ENCODE results near the gene OR2B2. TPM values are rescaled to one million over a fixed set of nuclear protein-coding genes. Genes with fewer than 3 reads are reported as not detected.
"Not testable (repeated sequence)": the region's sequence is repeated elsewhere in the genome, so short reads cannot be mapped to it uniquely, and the experiment has no call there.

Gene OR2B2
- not detected for total RNA-seq
- polyA plus RNA-seq = not detected

- no peaks in the 10 kb centered on the region for H3K36me3 Mint-ChIP-seq
- Histone ChIP-seq H3K4me3 (ENCODE audit: low read depth, low read length) (no peak within 1 kb of the TSS), H3K27me3 (ENCODE audit: control insufficient read depth, insufficient read depth, low read length) (peaks cover 10% of the 10 kb centered on the region), H3K4me1 (ENCODE audit: control insufficient read depth, insufficient read depth, low read length, poor library complexity, severe bottlenecking) (no peaks in the 10 kb centered on the region), H3K36me3 (ENCODE audit: control insufficient read depth, insufficient read depth, low read length) (no peaks in the 10 kb centered on the region), H3K27ac (ENCODE audit: insufficient read depth, low read length, poor library complexity, severe bottlenecking) (no peak within 1 kb of the TSS), H3K9me3 (ENCODE audit: control insufficient read depth in 2 of 2, low read length in 2 of 2) (no peaks in the 10 kb centered on the region)
- ATAC-seq (ENCODE audit: low read depth in 2 of 2) (no peak), DNase-seq (no peak)
- no peaks in the 10 kb centered on the region for H3K4me1 Mint-ChIP-seq
- H3K4me3 Mint-ChIP-seq = no peak within 1 kb of the TSS
- peaks cover 0 to 2% (median 0%) of the 10 kb centered on the region in 7 donors for H3K9me3 Mint-ChIP-seq
- H3K27ac Mint-ChIP-seq = peak within 1 kb of the TSS in 1 of 3 donors; percentile 3
- peaks cover 48% of the 10 kb centered on the region for H3K27me3 Mint-ChIP-seq
These were observed at the start of gene OR2B2 for GRCh38 chr6:27911956-27912446. Gene OR2B2 (minus strand): TSS chr6:27912396. CDS start chr6:27912319, 77 bp downstream.

- H3K36me3 ChIP-seq (ENCODE audit: control insufficient read depth, insufficient read depth, low read length) = no peaks in the 10 kb centered on the region
These were observed 45.3 kb upstream of the OR2B2 start for GRCh38 chr6:27957516-27957915.

GRCh38 chr6:27956941-27957340 is 44.7 kb upstream of the OR2B2 start, which contains the start of gene OR2B6:
Gene OR2B6 (plus strand): TSS chr6:27957241. CDS start chr6:27957241, 0 bp downstream.
- Mint-ChIP-seq H3K4me1 (no peaks in the 10 kb centered on the region), H3K9me3 (no peaks in the 10 kb centered on the region), H3K36me3 (no peaks in the 10 kb centered on the region), H3K27me3 (peaks cover 50% of the 10 kb centered on the region), H3K4me3 (no peak within 1 kb of the TSS), H3K27ac (no peak within 1 kb of the TSS)
- H3K27ac ChIP-seq (ENCODE audit: insufficient read depth, low read length, poor library complexity, severe bottlenecking) = no peak within 1 kb of the TSS
- no peaks in the 10 kb centered on the region for H3K9me3 ChIP-seq (ENCODE audit: control insufficient read depth in 2 of 2, low read length in 2 of 2)
- peaks cover 25% of the 10 kb centered on the region for H3K27me3 ChIP-seq (ENCODE audit: control insufficient read depth, insufficient read depth, low read length)
- ATAC-seq (ENCODE audit: low read depth in 2 of 2) (no peak), DNase-seq (no peak)
- H3K4me3 ChIP-seq (ENCODE audit: low read depth, low read length) = no peak within 1 kb of the TSS
- H3K36me3 ChIP-seq (ENCODE audit: control insufficient read depth, insufficient read depth, low read length) = no peaks in the 10 kb centered on the region
- H3K4me1 ChIP-seq (ENCODE audit: control insufficient read depth, insufficient read depth, low read length, poor library complexity, severe bottlenecking) = no peaks in the 10 kb centered on the region

More at GRCh38 chr6:27957516-27957915, 45.3 kb upstream of the OR2B2 start:
- Mint-ChIP-seq H3K27ac (no peak overlapping the region), H3K36me3 (no peaks in the 10 kb centered on the region), H3K9me3 (no peaks in the 10 kb centered on the region), H3K27me3 (peaks cover 50% of the 10 kb centered on the region), H3K4me1 (no peaks in the 10 kb centered on the region), H3K4me3 (no peak overlapping the region)
- Histone ChIP-seq H3K27me3 (ENCODE audit: control insufficient read depth, insufficient read depth, low read length) (peaks cover 21% of the 10 kb centered on the region), H3K9me3 (ENCODE audit: control insufficient read depth in 2 of 2, low read length in 2 of 2) (no peaks in the 10 kb centered on the region), H3K4me1 (ENCODE audit: control insufficient read depth, insufficient read depth, low read length, poor library complexity, severe bottlenecking) (no peaks in the 10 kb centered on the region), H3K27ac (ENCODE audit: insufficient read depth, low read length, poor library complexity, severe bottlenecking) (no peak overlapping the region), H3K4me3 (ENCODE audit: low read depth, low read length) (no peak overlapping the region)
- no peak for DNase-seq
- no peak for ATAC-seq (ENCODE audit: low read depth in 2 of 2)

- peaks cover 0 to 2% of the 10 kb centered on the region in 2 experiments for H3K9me3 ChIP-seq (ENCODE audit: control insufficient read depth in 2 of 2, low read length in 2 of 2)
- no peaks in the 10 kb centered on the region for H3K36me3 ChIP-seq (ENCODE audit: control insufficient read depth, insufficient read depth, low read length)
- Mint-ChIP-seq H3K36me3 (no peaks in the 10 kb centered on the region), H3K27me3 (peaks cover 63% of the 10 kb centered on the region), H3K27ac (no peak overlapping the region), H3K4me1 (no peaks in the 10 kb centered on the region), H3K9me3 (peaks cover 0 to 11% (median 3%) of the 10 kb centered on the region in 7 donors), H3K4me3 (no peak overlapping the region)
- H3K4me3 ChIP-seq (ENCODE audit: low read depth, low read length) = no peak overlapping the region
- peaks cover 36% of the 10 kb centered on the region for H3K27me3 ChIP-seq (ENCODE audit: control insufficient read depth, insufficient read depth, low read length)
- H3K4me1 ChIP-seq (ENCODE audit: control insufficient read depth, insufficient read depth, low read length, poor library complexity, severe bottlenecking) = no peaks in the 10 kb centered on the region
- no peak overlapping the region for H3K27ac ChIP-seq (ENCODE audit: insufficient read depth, low read length, poor library complexity, severe bottlenecking)
- ATAC-seq (ENCODE audit: low read depth in 2 of 2) (no peak), DNase-seq (no peak)
These were observed 38.8 kb upstream of the OR2B2 start for GRCh38 chr6:27951040-27951439.

GRCh38 chr6:27948237-27948636 is 36.0 kb upstream of the OR2B2 start:
- peaks cover 42% of the 10 kb centered on the region for H3K27me3 Mint-ChIP-seq
- no peaks in the 10 kb centered on the region for H3K36me3 Mint-ChIP-seq
- H3K4me3 ChIP-seq (ENCODE audit: low read depth, low read length) = no peak overlapping the region
- no peak overlapping the region for H3K27ac ChIP-seq (ENCODE audit: insufficient read depth, low read length, poor library complexity, severe bottlenecking)
- H3K36me3 ChIP-seq (ENCODE audit: control insufficient read depth, insufficient read depth, low read length) = no peaks in the 10 kb centered on the region
- ATAC-seq (ENCODE audit: low read depth in 2 of 2) (no peak), DNase-seq (no peak)
- H3K4me3 Mint-ChIP-seq = no peak overlapping the region
- H3K27ac Mint-ChIP-seq = no peak overlapping the region
- H3K4me1 ChIP-seq (ENCODE audit: control insufficient read depth, insufficient read depth, low read length, poor library complexity, severe bottlenecking) = no peaks in the 10 kb centered on the region
- H3K27me3 ChIP-seq (ENCODE audit: control insufficient read depth, insufficient read depth, low read length) = peaks cover 26% of the 10 kb centered on the region
- peaks cover 0 to 11% (median 3%) of the 10 kb centered on the region in 7 donors for H3K9me3 Mint-ChIP-seq
- peaks cover 0 to 2% of the 10 kb centered on the region in 2 experiments for H3K9me3 ChIP-seq (ENCODE audit: control insufficient read depth in 2 of 2, low read length in 2 of 2)
- no peaks in the 10 kb centered on the region for H3K4me1 Mint-ChIP-seq

- not testable (repeated sequence) for H3K27ac ChIP-seq (ENCODE audit: insufficient read depth, low read length, poor library complexity, severe bottlenecking); H3K4me3 Mint-ChIP-seq; DNase-seq; H3K4me1 ChIP-seq (ENCODE audit: control insufficient read depth, insufficient read depth, low read length, poor library complexity, severe bottlenecking); H3K4me3 ChIP-seq (ENCODE audit: low read depth, low read length); ATAC-seq (ENCODE audit: low read depth in 2 of 2); H3K4me1 Mint-ChIP-seq; H3K9me3 Mint-ChIP-seq; H3K36me3 Mint-ChIP-seq; H3K9me3 ChIP-seq (ENCODE audit: control insufficient read depth in 2 of 2, low read length in 2 of 2); H3K36me3 ChIP-seq (ENCODE audit: control insufficient read depth, insufficient read depth, low read length); H3K27ac Mint-ChIP-seq
- H3K27me3 ChIP-seq (ENCODE audit: control insufficient read depth, insufficient read depth, low read length) = peaks cover 16% of the 10 kb centered on the region
- H3K27me3 Mint-ChIP-seq = peaks cover 32% of the 10 kb centered on the region
These were observed 30.9 kb upstream of the OR2B2 start for GRCh38 chr6:27943072-27943471.

GRCh38 chr6:27940766-27941165 is 28.6 kb upstream of the OR2B2 start:
- Histone ChIP-seq H3K27ac (ENCODE audit: insufficient read depth, low read length, poor library complexity, severe bottlenecking) (no peak overlapping the region), H3K36me3 (ENCODE audit: control insufficient read depth, insufficient read depth, low read length) (no peaks in the 10 kb centered on the region), H3K4me1 (ENCODE audit: control insufficient read depth, insufficient read depth, low read length, poor library complexity, severe bottlenecking) (no peaks in the 10 kb centered on the region), H3K4me3 (ENCODE audit: low read depth, low read length) (no peak overlapping the region), H3K9me3 (ENCODE audit: control insufficient read depth in 2 of 2, low read length in 2 of 2) (no peaks in the 10 kb centered on the region), H3K27me3 (ENCODE audit: control insufficient read depth, insufficient read depth, low read length) (peaks cover 7% of the 10 kb centered on the region)
- H3K27ac Mint-ChIP-seq = no peak overlapping the region
- DNase-seq = no peak
- H3K27me3 Mint-ChIP-seq = peaks cover 35% of the 10 kb centered on the region
- ATAC-seq (ENCODE audit: low read depth in 2 of 2) = no peak
- no peaks in the 10 kb centered on the region for H3K36me3 Mint-ChIP-seq
- no peaks in the 10 kb centered on the region for H3K4me1 Mint-ChIP-seq
- no peak overlapping the region for H3K4me3 Mint-ChIP-seq
- H3K9me3 Mint-ChIP-seq = peaks cover 0 to 4% (median 1%) of the 10 kb centered on the region in 7 donors

- Histone ChIP-seq H3K36me3 (ENCODE audit: control insufficient read depth, insufficient read depth, low read length) (no peaks in the 10 kb centered on the region), H3K27me3 (ENCODE audit: control insufficient read depth, insufficient read depth, low read length) (peaks cover 16% of the 10 kb centered on the region), H3K4me3 (ENCODE audit: low read depth, low read length) (no peak overlapping the region), H3K9me3 (ENCODE audit: control insufficient read depth in 2 of 2, low read length in 2 of 2) (no peaks in the 10 kb centered on the region), H3K27ac (ENCODE audit: insufficient read depth, low read length, poor library complexity, severe bottlenecking) (no peak overlapping the region), H3K4me1 (ENCODE audit: control insufficient read depth, insufficient read depth, low read length, poor library complexity, severe bottlenecking) (no peaks in the 10 kb centered on the region)
- H3K27ac Mint-ChIP-seq = no peak overlapping the region
- DNase-seq = no peak
- H3K9me3 Mint-ChIP-seq = peaks cover 0 to 9% (median 0%) of the 10 kb centered on the region in 7 donors
- no peaks in the 10 kb centered on the region for H3K36me3 Mint-ChIP-seq
- H3K4me3 Mint-ChIP-seq = no peak overlapping the region
- peaks cover 40% of the 10 kb centered on the region for H3K27me3 Mint-ChIP-seq
- H3K4me1 Mint-ChIP-seq = no peaks in the 10 kb centered on the region
- ATAC-seq (ENCODE audit: low read depth in 2 of 2) = no peak
These were observed 19.0 kb upstream of the OR2B2 start for GRCh38 chr6:27931209-27931608.

Data from CD4-positive, CD25-positive, alpha-beta regulatory T cell (primary cell).